ENCODE data around the gene CLASP1.

- TF ChIP-seq CTCF (IDR thresholded peaks at IDR 0.05) (no peak), POLR2A (IDR thresholded peaks at IDR 0.05) (no peak)
Observed at GRCh38 chr2:121513597-121514333, 135.5 kb downstream of the CLASP1 start.
